Measurements from ENCODE around the gene SLC1A2.

DNA sequence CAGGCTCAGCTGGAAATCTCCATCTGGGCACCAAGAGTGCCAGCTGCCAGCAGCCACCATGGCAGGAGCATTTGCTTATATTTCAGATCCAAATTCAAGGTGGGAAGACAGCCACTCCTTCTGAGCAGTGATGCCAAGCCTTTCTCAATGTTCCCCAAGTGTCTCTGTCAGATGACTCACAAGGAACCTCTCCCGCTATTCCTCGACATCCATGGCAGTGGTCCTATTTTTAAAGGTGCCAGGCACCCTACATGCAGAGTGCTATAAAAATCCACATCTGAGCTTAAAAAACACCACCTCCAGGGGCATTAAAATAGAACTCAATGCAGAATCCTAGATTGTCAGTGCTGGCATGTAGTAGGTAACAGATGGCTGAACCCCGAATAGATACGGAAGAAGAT, 112.1 kb downstream of the SLC1A2 start:
- no peak for TF ChIP-seq POLR2A (IDR thresholded peaks at IDR 0.05)
- TF ChIP-seq, protein P1, sequence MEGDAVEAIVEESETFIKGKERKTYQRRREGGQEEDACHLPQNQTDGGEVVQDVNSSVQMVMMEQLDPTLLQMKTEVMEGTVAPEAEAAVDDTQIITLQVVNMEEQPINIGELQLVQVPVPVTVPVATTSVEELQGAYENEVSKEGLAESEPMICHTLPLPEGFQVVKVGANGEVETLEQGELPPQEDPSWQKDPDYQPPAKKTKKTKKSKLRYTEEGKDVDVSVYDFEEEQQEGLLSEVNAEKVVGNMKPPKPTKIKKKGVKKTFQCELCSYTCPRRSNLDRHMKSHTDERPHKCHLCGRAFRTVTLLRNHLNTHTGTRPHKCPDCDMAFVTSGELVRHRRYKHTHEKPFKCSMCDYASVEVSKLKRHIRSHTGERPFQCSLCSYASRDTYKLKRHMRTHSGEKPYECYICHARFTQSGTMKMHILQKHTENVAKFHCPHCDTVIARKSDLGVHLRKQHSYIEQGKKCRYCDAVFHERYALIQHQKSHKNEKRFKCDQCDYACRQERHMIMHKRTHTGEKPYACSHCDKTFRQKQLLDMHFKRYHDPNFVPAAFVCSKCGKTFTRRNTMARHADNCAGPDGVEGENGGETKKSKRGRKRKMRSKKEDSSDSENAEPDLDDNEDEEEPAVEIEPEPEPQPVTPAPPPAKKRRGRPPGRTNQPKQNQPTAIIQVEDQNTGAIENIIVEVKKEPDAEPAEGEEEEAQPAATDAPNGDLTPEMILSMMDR (IDR thresholded peaks at IDR 0.05), result no peak
